ENCODE measurements around the gene CNTNAP2.

CNTNAP2 gene

DNA sequence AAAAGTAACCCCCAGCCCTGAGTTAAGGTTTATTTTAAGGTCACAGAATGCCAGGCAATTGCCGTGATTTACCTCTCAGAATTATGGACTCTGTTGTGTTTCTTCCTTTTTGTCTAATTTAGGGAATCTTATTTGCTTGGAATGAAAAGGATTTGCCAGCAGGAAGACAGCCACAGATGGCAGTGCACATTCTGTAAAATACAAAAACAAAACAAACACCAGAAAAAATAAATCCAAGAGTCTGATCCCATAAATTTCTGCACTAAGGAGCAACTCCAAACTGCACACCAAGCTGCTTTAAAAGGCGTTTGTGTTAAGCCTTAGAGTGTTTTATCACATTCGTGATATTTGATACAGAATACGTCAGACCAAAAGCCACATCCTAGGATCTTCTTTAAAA is 2275.0 kb downstream of the CNTNAP2 start (continued):
- TF ChIP-seq, protein P1, sequence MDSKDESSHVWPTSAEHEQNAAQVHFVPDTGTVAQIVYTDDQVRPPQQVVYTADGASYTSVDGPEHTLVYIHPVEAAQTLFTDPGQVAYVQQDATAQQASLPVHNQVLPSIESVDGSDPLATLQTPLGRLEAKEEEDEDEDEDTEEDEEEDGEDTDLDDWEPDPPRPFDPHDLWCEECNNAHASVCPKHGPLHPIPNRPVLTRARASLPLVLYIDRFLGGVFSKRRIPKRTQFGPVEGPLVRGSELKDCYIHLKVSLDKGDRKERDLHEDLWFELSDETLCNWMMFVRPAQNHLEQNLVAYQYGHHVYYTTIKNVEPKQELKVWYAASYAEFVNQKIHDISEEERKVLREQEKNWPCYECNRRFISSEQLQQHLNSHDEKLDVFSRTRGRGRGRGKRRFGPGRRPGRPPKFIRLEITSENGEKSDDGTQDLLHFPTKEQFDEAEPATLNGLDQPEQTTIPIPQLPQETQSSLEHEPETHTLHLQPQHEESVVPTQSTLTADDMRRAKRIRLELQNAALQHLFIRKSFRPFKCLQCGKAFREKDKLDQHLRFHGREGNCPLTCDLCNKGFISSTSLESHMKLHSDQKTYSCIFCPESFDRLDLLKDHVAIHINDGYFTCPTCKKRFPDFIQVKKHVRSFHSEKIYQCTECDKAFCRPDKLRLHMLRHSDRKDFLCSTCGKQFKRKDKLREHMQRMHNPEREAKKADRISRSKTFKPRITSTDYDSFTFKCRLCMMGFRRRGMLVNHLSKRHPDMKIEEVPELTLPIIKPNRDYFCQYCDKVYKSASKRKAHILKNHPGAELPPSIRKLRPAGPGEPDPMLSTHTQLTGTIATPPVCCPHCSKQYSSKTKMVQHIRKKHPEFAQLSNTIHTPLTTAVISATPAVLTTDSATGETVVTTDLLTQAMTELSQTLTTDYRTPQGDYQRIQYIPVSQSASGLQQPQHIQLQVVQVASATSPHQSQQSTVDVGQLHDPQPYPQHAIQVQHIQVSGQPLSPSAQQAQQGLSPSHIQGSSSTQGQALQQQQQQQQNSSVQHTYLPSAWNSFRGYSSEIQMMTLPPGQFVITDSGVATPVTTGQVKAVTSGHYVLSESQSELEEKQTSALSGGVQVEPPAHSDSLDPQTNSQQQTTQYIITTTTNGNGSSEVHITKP (tag by site-specific recombination; IDR thresholded peaks at IDR 0.05) = no peak
- no peak for TF ChIP-seq SALL2 (tag by site-specific recombination; IDR thresholded peaks at IDR 0.05; ENCODE audit: borderline replicate concordance)
- no peak for TF ChIP-seq ZNF549 (tag by site-specific recombination; IDR thresholded peaks at IDR 0.05)
- TF ChIP-seq, protein P2, sequence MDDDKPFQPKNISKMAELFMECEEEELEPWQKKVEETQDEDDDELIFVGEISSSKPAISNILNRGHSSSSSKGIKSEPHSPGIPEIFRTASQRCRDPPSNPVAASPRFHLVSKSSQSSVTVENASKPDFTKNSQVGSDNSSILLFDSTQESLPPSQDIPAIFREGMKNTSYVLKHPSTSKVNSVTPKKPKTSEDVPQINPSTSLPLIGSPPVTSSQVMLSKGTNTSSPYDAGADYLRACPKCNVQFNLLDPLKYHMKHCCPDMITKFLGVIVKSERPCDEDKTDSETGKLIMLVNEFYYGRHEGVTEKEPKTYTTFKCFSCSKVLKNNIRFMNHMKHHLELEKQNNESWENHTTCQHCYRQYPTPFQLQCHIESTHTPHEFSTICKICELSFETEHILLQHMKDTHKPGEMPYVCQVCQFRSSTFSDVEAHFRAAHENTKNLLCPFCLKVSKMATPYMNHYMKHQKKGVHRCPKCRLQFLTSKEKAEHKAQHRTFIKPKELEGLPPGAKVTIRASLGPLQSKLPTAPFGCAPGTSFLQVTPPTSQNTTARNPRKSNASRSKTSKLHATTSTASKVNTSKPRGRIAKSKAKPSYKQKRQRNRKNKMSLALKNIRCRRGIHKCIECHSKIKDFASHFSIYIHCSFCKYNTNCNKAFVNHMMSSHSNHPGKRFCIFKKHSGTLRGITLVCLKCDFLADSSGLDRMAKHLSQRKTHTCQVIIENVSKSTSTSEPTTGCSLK (tag by site-specific recombination; IDR thresholded peaks at IDR 0.05) = no peak
- no peak for TF ChIP-seq YY2 (tag by site-specific recombination; IDR thresholded peaks at IDR 0.05)
- TF ChIP-seq, protein P3, sequence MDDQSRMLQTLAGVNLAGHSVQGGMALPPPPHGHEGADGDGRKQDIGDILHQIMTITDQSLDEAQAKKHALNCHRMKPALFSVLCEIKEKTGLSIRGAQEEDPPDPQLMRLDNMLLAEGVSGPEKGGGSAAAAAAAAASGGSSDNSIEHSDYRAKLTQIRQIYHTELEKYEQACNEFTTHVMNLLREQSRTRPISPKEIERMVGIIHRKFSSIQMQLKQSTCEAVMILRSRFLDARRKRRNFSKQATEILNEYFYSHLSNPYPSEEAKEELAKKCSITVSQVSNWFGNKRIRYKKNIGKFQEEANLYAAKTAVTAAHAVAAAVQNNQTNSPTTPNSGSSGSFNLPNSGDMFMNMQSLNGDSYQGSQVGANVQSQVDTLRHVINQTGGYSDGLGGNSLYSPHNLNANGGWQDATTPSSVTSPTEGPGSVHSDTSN (CRISPR knock-in tag; IDR thresholded peaks at IDR 0.05) = no peak
- TF ChIP-seq ZNF843 (tag by site-specific recombination; IDR thresholded peaks at IDR 0.05) = no peak
- TF ChIP-seq ZNF324 (tag by site-specific recombination; IDR thresholded peaks at IDR 0.05) = no peak
- TF ChIP-seq ZNF202 (tag by site-specific recombination; IDR thresholded peaks at IDR 0.05; ENCODE audit: borderline replicate concordance) = no peak

DNA sequence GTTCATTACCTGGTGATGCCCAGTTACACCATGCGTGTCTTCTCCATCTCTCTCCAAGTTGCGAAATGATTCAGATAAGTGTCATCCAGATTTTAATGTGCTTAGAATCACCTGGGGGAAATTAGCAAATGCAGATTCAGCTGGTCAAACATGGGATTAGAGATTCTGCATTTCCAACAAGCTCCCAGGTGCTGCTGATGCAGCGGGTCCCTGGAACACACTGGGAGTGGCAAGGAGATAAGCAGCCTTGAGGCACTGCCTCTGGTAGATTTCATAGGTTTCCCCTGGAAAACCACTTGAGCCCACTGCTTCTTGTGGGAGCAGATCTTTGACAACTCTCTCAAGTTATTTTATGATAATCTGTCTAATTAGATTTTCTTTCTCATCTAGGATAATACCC is 2278.0 kb downstream of the CNTNAP2 start:
- ChIA-PET CTCF (no interaction called here), POLR2A (no interaction called here)
- Histone ChIP-seq H3K9me3 (ENCODE audit: control insufficient read depth, insufficient read depth, low read depth, low read length) (no peaks in the 10 kb centered on the region), H3K4me3 (ENCODE audit: low read depth, low read length) (no peak overlapping the region), H3K27ac (ENCODE audit: extremely low read depth, low read depth, low read length) (no peak overlapping the region), H3K36me3 (ENCODE audit: control insufficient read depth in 2 of 2, insufficient read depth in 1 of 2, low read length in 2 of 2) (no peaks in the 10 kb centered on the region), H3K4me1 (ENCODE audit: control insufficient read depth, insufficient read depth, low read length) (no peaks in the 10 kb centered on the region)
- TF ChIP-seq, protein P4, sequence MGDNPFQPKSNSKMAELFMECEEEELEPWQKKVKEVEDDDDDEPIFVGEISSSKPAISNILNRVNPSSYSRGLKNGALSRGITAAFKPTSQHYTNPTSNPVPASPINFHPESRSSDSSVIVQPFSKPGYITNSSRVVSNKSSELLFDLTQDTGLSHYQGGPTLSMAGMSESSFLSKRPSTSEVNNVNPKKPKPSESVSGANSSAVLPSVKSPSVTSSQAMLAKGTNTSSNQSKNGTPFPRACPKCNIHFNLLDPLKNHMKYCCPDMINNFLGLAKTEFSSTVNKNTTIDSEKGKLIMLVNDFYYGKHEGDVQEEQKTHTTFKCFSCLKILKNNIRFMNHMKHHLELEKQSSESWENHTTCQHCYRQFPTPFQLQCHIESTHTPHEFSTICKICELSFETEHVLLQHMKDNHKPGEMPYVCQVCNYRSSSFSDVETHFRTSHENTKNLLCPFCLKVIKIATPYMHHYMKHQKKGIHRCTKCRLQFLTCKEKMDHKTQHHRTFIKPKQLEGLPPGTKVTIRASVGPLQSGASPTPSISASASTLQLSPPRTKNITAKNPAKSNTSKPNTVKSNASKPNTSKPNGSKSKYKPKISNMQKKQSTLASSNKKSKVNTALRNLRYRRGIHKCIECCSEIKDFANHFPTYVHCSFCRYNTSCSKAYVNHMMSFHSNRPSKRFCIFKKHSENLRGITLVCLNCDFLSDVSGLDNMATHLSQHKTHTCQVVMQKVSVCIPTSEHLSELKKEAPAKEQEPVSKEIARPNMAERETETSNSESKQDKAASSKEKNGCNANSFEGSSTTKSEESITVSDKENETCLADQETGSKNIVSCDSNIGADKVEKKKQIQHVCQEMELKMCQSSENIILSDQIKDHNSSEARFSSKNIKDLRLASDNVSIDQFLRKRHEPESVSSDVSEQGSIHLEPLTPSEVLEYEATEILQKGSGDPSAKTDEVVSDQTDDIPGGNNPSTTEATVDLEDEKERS (tag by site-specific recombination; IDR thresholded peaks at IDR 0.05) = no peak
- TF ChIP-seq ZNF792 (tag by site-specific recombination; IDR thresholded peaks at IDR 0.05) (no peak), ZNF394 (tag by site-specific recombination; IDR thresholded peaks at IDR 0.05; ENCODE audit: borderline replicate concordance) (no peak), ZNF223 (tag by site-specific recombination; IDR thresholded peaks at IDR 0.05) (no peak), ZNF530 (tag by site-specific recombination; IDR thresholded peaks at IDR 0.05; ENCODE audit: low read depth) (no peak), RBAK (tag by site-specific recombination; IDR thresholded peaks at IDR 0.05) (no peak), ZNF266 (tag by site-specific recombination; IDR thresholded peaks at IDR 0.05; ENCODE audit: low read depth) (no peak), TRIM28 (IDR thresholded peaks at IDR 0.05; ENCODE audit: borderline replicate concordance, low read length) (no peak)
- TF ChIP-seq, protein P1 (tag by site-specific recombination; IDR thresholded peaks at IDR 0.05) = no peak
